OCI-LY7 (cell line): ENCODE results near the gene LYRM1. TPM values are rescaled to one million over a fixed set of nuclear protein-coding genes. Genes with fewer than 3 reads are reported as not detected.
A peak's percentile ranks its signal among the peaks of the same experiment; 100 is the strongest.

Source experiments
- BruUV-seq: library from RNA; stranded (reverse); fragments of 400-500 nt; replicated peaks from 2 replicates; lab custom pipeline; 2021; lab: Mats Ljungman, UMichigan
- CTCF ChIA-PET: fragments of 300-600 bp; sonication (Branson Sonifier 250); formaldehyde crosslinking; loops from one replicate; lab custom pipeline; 2022; ENCODE audit warnings: antibody characterized with exemption; ENCODE audit not compliant: unreplicated experiment; lab: Charles Lee
- POLR2A ChIA-PET: fragments of 300-600 bp; sonication (Branson Sonifier 250); formaldehyde crosslinking; loops from one replicate; lab custom pipeline; 2022; ENCODE audit warnings: antibody characterized with exemption; lab: Charles Lee
- DNase-seq: peaks from one replicate; pipeline ENCODE4 v3.0.0-alpha.2; 2015; ENCODE audit warnings: low spot score
- H2AFZ ChIP-seq: fragments of 200-600 bp; sonication (generic), shearing (Covaris generic); 2 replicates; pipeline ENCODE4 v1.6.1; 2014; ENCODE audit warnings: mild to moderate bottlenecking, antibody characterized with exemption, low read length, moderate library complexity
- H3K27ac ChIP-seq: fragments of 200-600 bp; sonication (generic); 2 replicates; pipeline ENCODE4 v1.5.1; 2014; ENCODE audit warnings: mixed run types, low read depth, mild to moderate bottlenecking, moderate library complexity, low read length, inconsistent platforms; ENCODE audit not compliant: poor library complexity, severe bottlenecking
- H3K36me3 ChIP-seq: fragments of 200-600 bp; sonication (generic); 2 replicates; pipeline ENCODE4 v1.6.1; 2014; ENCODE audit warnings: mild to moderate bottlenecking, antibody characterized with exemption, low read length, moderate library complexity, mixed read lengths; ENCODE audit not compliant: insufficient read depth
- H3K4me1 ChIP-seq: fragments of 200-600 bp; sonication (generic); 2 replicates; pipeline ENCODE4 v1.5.1; 2014; ENCODE audit warnings: mild to moderate bottlenecking, low read length; ENCODE audit not compliant: insufficient read depth, poor library complexity, severe bottlenecking
- H3K4me2 ChIP-seq: fragments of 200-600 bp; sonication (generic); 2 replicates; pipeline ENCODE4 v1.6.1; 2014; ENCODE audit warnings: mild to moderate bottlenecking, low read length
- H3K4me3 ChIP-seq: fragments of 200-600 bp; sonication (generic); 2 replicates; pipeline ENCODE4 v1.5.1; 2014; ENCODE audit warnings: mild to moderate bottlenecking, low read depth, low read length; ENCODE audit not compliant: poor library complexity, severe bottlenecking
- H3K79me2 ChIP-seq: fragments of 200-600 bp; sonication (generic); 2 replicates; pipeline ENCODE4 v1.6.1; 2016; ENCODE audit warnings: low read depth, mild to moderate bottlenecking, low read length, moderate library complexity, mixed read lengths; ENCODE audit not compliant: insufficient read depth
- H3K9me2 ChIP-seq: fragments of 200-600 bp; sonication (generic); 2 replicates; pipeline ENCODE4 v1.6.1; 2016; ENCODE audit warnings: mild to moderate bottlenecking, low read length, mixed read lengths; ENCODE audit not compliant: insufficient read depth
- H3K9me3 ChIP-seq: fragments of 200-600 bp; sonication (generic); 2 replicates; pipeline ENCODE4 v1.6.1; 2014; ENCODE audit warnings: mild to moderate bottlenecking, mixed run types, low read length, mixed read lengths
- H4K20me1 ChIP-seq: fragments of 200-600 bp; sonication (generic); 2 replicates; pipeline ENCODE4 v1.6.1; 2014; ENCODE audit warnings: mild to moderate bottlenecking, antibody characterized with exemption, low read length, moderate library complexity, mixed read lengths; ENCODE audit not compliant: insufficient read depth
- CTCF ChIP-seq: fragments of 200-600 bp; sonication (generic); conservative IDR thresholded peaks from 2 replicates; pipeline ENCODE4 v1.5.1; 2014; ENCODE audit warnings: mild to moderate bottlenecking, antibody characterized with exemption, low read length, moderate library complexity, mixed read lengths
- EZH2phosphoT487 ChIP-seq: fragments of 200-600 bp; sonication (generic); IDR thresholded peaks from 2 replicates; pipeline ENCODE4 v1.6.1; 2018; ENCODE audit warnings: low read depth, borderline replicate concordance, mild to moderate bottlenecking, mixed run types, antibody characterized with exemption, low read length, moderate library complexity, mixed read lengths
- intact Hi-C: fragments of 100-400 bp; cut with micrococcal nuclease; formaldehyde crosslinking; loops from one replicate; pipeline ENCODE4 v1.10.0; 2022; ENCODE audit not compliant: unreplicated experiment
- total RNA-seq, 2 experiments: library from RNA; depleted of rRNA in 1 of 2; stranded (reverse); fragments of >200 nt in 1 of 2; shearing (Covaris generic) in 1 of 2; gene quantifications; 2 replicates each; pipeline ENCODE4 v1.2.3, GENCODE V29; 2014 to 2022

Gene LYRM1
- total RNA-seq, 2 experiments from 2014 or later = 23.3 to 24.0 TPM

DNA sequence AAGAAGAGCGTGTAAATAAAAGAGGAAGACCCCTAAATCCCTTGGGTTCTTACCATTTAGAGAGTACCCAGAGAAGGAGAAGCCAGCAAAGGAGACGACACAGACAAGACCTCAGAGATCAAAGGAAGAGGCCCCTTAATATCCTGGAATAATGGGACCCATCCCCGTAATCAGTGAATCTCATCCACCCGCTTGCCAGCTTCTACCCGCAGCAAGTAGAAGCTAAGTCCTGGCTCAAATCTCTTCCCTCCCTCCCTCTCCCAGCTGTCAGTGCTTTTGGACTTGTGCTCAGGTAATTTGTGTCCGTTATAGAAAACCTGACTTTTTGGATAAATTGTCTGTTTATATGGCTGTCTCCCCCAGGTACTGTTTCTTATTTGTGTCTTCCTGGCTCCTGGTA lies 1.9 kb downstream of the LYRM1 start:
- Histone ChIP-seq H3K4me2 (peak overlapping the region; percentile 91), H3K4me3 (no peak overlapping the region), H3K4me1 (peaks cover 50% of the 10 kb centered on the region), H3K9me2 (no peaks in the 10 kb centered on the region), H3K79me2 (peaks cover 27% of the 10 kb centered on the region; the same call in 1 of the 2 replicates), H3K36me3 (peaks cover 11% of the 10 kb centered on the region), H4K20me1 (peaks cover 21% of the 10 kb centered on the region), H3K9me3 (no peaks in the 10 kb centered on the region), H2AFZ (no peak overlapping the region), H3K27ac (no peak overlapping the region)
- intact Hi-C loops = loop anchor here (5.0 to 10.0 kb wide), 2 partner anchors 98 to 1395 kb away; partner anchors contain the start of genes ERI2, POLR3E and REXO5
- POLR2A ChIA-PET = interaction anchor here (0.8 kb wide), 1 partner anchor 94 kb away, joined by 3 read pairs; no protein-coding TSS in a partner anchor
- CTCF ChIA-PET = no interaction called here
- BruUV-seq = no TSS peak
- TF ChIP-seq EZH2phosphoT487 (no peak), CTCF (no peak)
- DNase-seq = no peak

DNA sequence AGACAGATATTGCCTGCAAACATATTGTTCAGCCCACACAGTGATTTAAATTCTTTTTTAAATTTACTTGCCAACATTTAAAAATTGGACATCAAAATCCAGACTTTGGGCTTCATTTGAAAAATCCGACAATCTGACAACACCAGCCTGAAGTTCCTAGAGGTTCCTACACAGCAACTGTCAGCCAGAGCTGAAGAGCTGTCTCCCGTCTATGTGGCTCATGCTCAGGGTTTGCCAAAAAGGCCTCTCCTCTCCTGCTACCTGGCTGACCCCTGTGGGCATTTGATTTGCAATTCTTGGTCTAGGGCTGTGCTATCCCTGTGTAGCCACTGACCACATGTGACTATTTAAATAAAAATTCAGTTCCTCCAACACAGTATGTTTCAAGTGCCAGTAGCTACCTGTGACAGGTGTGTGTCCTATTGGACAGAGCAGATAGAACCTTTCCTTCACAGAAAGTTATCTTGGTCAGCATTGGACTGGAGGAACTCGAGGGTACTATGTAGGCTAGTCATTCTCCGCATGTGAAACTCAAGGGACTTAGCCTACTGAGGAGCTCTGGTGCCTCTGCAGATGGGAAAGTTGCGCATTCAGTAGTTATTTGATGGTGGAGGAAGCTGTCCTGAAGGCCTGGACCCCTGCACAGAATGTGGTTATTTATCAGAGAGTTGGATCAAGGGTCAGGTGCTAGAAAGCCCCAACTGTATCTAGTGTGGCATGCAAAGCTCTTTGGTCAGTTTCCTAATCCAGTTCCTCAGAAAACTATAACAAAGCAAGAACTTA lies 2.7 kb downstream of the LYRM1 start:
- H4K20me1 ChIP-seq = peaks cover 21% of the 10 kb centered on the region
- intact Hi-C loops = loop anchor here (5.0 to 10.0 kb wide), 2 partner anchors 99 to 1394 kb away; partner anchors contain the start of genes ERI2, POLR3E and REXO5
- H3K4me2 ChIP-seq = peak overlapping the region; percentile 91
- POLR2A ChIA-PET = interaction anchor here (0.6 to 1.3 kb wide), 3 partner anchors 11 to 95 kb away, joined by 3 to 4 read pairs (median 3); no protein-coding TSS in a partner anchor
- H3K27ac ChIP-seq = no peak overlapping the region
- TF ChIP-seq EZH2phosphoT487 = no peak
- no peak for DNase-seq
- H3K4me1 ChIP-seq = peaks cover 48% of the 10 kb centered on the region
- peak overlapping the region; percentile 42 for H3K4me3 ChIP-seq
- CTCF ChIA-PET = no interaction called here
- no peak overlapping the region for H2AFZ ChIP-seq
- no peaks in the 10 kb centered on the region for H3K9me2 ChIP-seq
- no TSS peak for BruUV-seq
- H3K79me2 ChIP-seq = peaks cover 23% of the 10 kb centered on the region; the same call in 1 of the 2 replicates
- H3K9me3 ChIP-seq = no peaks in the 10 kb centered on the region
- peaks cover 11% of the 10 kb centered on the region for H3K36me3 ChIP-seq

- DNase-seq = no peak
- Histone ChIP-seq H3K9me3 (no peaks in the 10 kb centered on the region), H3K27ac (peak overlapping the region; percentile 8), H3K4me1 (peaks cover 41% of the 10 kb centered on the region), H4K20me1 (peaks cover 21% of the 10 kb centered on the region), H2AFZ (no peak overlapping the region), H3K9me2 (no peaks in the 10 kb centered on the region), H3K36me3 (peaks cover 11% of the 10 kb centered on the region), H3K79me2 (peaks cover 17% of the 10 kb centered on the region; the same call in 1 of the 2 replicates), H3K4me3 (peak overlapping the region; percentile 42), H3K4me2 (peak overlapping the region; percentile 71)
- TF ChIP-seq CTCF = no peak
- TF ChIP-seq EZH2phosphoT487 = no peak
- ChIA-PET CTCF (no interaction called here), POLR2A (interaction anchor here (0.6 to 1.3 kb wide), 3 partner anchors 11 to 153 kb away, joined by 3 to 4 read pairs (median 3); no protein-coding TSS in a partner anchor)
- BruUV-seq = no TSS peak
- intact Hi-C loops = loop anchor here (5.0 to 10.0 kb wide), 2 partner anchors 99 to 1393 kb away; partner anchors contain the start of genes ERI2, POLR3E and REXO5
These were observed 3.4 kb downstream of the LYRM1 start for GRCh38 chr16:20903899-20904506.
